Measurements from ENCODE around the gene ABCC4.
A peak's percentile ranks its signal among the peaks of the same experiment; 100 is the strongest.

The ABCC4 gene

GRCh38 chr13:95300625-95301182, 547 bp downstream of the ABCC4 start (continued):
- TF ChIP-seq ZNF138 (tag by site-specific recombination; IDR thresholded peaks at IDR 0.05; ENCODE audit: borderline replicate concordance): no peak
- TF ChIP-seq ZNF211 (tag by site-specific recombination; IDR thresholded peaks at IDR 0.05; ENCODE audit: low read depth): no peak
- no peak for TF ChIP-seq ZNF184 (tag by site-specific recombination; IDR thresholded peaks at IDR 0.05)
- no peak for TF ChIP-seq ZBTB48 (tag by site-specific recombination; IDR thresholded peaks at IDR 0.05)
- no peak for TF ChIP-seq ZNF350 (tag by site-specific recombination; IDR thresholded peaks at IDR 0.05)
- no peak for TF ChIP-seq ZNF292 (tag by site-specific recombination; IDR thresholded peaks at IDR 0.05; ENCODE audit: borderline replicate concordance, low read depth)
- TF ChIP-seq ZNF19 (tag by site-specific recombination; IDR thresholded peaks at IDR 0.05; ENCODE audit: low read depth): no peak
- TF ChIP-seq ZNF362 (tag by site-specific recombination; IDR thresholded peaks at IDR 0.05): no peak
- no peak for TF ChIP-seq KLF16 (tag by site-specific recombination; IDR thresholded peaks at IDR 0.05)
- no peak for TF ChIP-seq TRIM28 (IDR thresholded peaks at IDR 0.05; ENCODE audit: borderline replicate concordance, low read length)
- TF ChIP-seq KLF10 (tag by site-specific recombination; IDR thresholded peaks at IDR 0.05): peak; percentile 79
- no peak for TF ChIP-seq SCRT1 (tag by site-specific recombination; IDR thresholded peaks at IDR 0.05; ENCODE audit: borderline replicate concordance)
- TF ChIP-seq GLIS1 (tag by site-specific recombination; IDR thresholded peaks at IDR 0.05): no peak
- no peak for TF ChIP-seq ZNF266 (tag by site-specific recombination; IDR thresholded peaks at IDR 0.05; ENCODE audit: low read depth)
- 0 out of 2 replicates have a peak, but pooled peaks have one; percentile 24 for TF ChIP-seq SP7 (tag by site-specific recombination; IDR thresholded peaks at IDR 0.05)
- TF ChIP-seq ZNF707 (tag by site-specific recombination; IDR thresholded peaks at IDR 0.05): no peak
- TF ChIP-seq, protein P1, sequence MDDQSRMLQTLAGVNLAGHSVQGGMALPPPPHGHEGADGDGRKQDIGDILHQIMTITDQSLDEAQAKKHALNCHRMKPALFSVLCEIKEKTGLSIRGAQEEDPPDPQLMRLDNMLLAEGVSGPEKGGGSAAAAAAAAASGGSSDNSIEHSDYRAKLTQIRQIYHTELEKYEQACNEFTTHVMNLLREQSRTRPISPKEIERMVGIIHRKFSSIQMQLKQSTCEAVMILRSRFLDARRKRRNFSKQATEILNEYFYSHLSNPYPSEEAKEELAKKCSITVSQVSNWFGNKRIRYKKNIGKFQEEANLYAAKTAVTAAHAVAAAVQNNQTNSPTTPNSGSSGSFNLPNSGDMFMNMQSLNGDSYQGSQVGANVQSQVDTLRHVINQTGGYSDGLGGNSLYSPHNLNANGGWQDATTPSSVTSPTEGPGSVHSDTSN (CRISPR knock-in tag; IDR thresholded peaks at IDR 0.05): no peak
- TF ChIP-seq, protein P2, sequence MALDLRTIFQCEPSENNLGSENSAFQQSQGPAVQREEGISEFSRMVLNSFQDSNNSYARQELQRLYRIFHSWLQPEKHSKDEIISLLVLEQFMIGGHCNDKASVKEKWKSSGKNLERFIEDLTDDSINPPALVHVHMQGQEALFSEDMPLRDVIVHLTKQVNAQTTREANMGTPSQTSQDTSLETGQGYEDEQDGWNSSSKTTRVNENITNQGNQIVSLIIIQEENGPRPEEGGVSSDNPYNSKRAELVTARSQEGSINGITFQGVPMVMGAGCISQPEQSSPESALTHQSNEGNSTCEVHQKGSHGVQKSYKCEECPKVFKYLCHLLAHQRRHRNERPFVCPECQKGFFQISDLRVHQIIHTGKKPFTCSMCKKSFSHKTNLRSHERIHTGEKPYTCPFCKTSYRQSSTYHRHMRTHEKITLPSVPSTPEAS (tag by site-specific recombination; IDR thresholded peaks at IDR 0.05): no peak
- TF ChIP-seq SP2 (tag by site-specific recombination; IDR thresholded peaks at IDR 0.05): peak; percentile 60
- TF ChIP-seq ZNF792 (tag by site-specific recombination; IDR thresholded peaks at IDR 0.05): no peak
- TF ChIP-seq HOXC10 (CRISPR knock-in tag; IDR thresholded peaks at IDR 0.05): 0 out of 2 replicates have a peak, but pooled peaks have one; percentile 4
- no peak for TF ChIP-seq ZNF121 (tag by site-specific recombination; IDR thresholded peaks at IDR 0.05)
- no peak for TF ChIP-seq ZNF660 (tag by site-specific recombination; IDR thresholded peaks at IDR 0.05)
- TF ChIP-seq ZNF155 (tag by site-specific recombination; IDR thresholded peaks at IDR 0.05): no peak
- TF ChIP-seq, protein P3, sequence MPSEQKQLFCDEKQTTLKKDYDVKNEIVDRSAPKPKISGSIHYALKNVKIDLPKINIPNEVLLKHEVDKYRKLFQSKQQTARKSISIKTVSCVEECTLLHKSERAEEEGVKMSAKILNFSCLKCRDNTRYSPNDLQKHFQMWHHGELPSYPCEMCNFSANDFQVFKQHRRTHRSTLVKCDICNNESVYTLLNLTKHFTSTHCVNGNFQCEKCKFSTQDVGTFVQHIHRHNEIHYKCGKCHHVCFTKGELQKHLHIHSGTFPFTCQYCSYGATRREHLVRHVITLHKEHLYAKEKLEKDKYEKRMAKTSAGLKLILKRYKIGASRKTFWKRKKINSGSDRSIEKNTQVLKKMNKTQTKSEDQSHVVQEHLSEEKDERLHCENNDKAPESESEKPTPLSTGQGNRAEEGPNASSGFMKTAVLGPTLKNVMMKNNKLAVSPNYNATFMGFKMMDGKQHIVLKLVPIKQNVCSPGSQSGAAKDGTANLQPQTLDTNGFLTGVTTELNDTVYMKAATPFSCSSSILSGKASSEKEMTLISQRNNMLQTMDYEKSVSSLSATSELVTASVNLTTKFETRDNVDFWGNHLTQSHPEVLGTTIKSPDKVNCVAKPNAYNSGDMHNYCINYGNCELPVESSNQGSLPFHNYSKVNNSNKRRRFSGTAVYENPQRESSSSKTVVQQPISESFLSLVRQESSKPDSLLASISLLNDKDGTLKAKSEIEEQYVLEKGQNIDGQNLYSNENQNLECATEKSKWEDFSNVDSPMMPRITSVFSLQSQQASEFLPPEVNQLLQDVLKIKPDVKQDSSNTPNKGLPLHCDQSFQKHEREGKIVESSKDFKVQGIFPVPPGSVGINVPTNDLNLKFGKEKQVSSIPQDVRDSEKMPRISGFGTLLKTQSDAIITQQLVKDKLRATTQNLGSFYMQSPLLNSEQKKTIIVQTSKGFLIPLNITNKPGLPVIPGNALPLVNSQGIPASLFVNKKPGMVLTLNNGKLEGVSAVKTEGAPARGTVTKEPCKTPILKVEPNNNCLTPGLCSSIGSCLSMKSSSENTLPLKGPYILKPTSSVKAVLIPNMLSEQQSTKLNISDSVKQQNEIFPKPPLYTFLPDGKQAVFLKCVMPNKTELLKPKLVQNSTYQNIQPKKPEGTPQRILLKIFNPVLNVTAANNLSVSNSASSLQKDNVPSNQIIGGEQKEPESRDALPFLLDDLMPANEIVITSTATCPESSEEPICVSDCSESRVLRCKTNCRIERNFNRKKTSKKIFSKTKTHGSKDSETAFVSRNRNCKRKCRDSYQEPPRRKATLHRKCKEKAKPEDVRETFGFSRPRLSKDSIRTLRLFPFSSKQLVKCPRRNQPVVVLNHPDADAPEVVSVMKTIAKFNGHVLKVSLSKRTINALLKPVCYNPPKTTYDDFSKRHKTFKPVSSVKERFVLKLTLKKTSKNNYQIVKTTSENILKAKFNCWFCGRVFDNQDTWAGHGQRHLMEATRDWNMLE (tag by site-specific recombination; conservative IDR thresholded peaks at IDR 0.05; ENCODE audit: low read depth): no peak
- peak; percentile 5; the same call in 1 of the 2 replicates for TF ChIP-seq ZSCAN30 (tag by site-specific recombination; IDR thresholded peaks at IDR 0.05)
- peak; percentile 21; the same call in 1 of the 2 replicates for TF ChIP-seq ZNF423 (tag by site-specific recombination; IDR thresholded peaks at IDR 0.05)
- TF ChIP-seq ZSCAN5A (tag by site-specific recombination; IDR thresholded peaks at IDR 0.05): no peak
- no peak for TF ChIP-seq ZSCAN16 (tag by site-specific recombination; IDR thresholded peaks at IDR 0.05)
- no peak for TF ChIP-seq ZBTB44 (tag by site-specific recombination; IDR thresholded peaks at IDR 0.05)
